Trophoblast cell (in vitro differentiated cells and primary cell): ENCODE results near the gene B4GAT1.
"Not testable (repeated sequence)": the region's sequence is repeated elsewhere in the genome, so short reads cannot be mapped to it uniquely, and the experiment has no call there.

Source experiments
- DNase-seq, 2 donors: peaks; one replicate each; pipeline ENCODE4 v3.0.0-alpha.2; 2016
- H2AFZ ChIP-seq: 2 replicates; pipeline ENCODE4 v1.6.1; 2013; ENCODE audit warnings: low read length, moderate library complexity, mild to moderate bottlenecking; ENCODE audit not compliant: insufficient read depth, poor library complexity
- H2AK5ac ChIP-seq: 2 replicates; pipeline ENCODE4 v1.6.1; 2013; ENCODE audit warnings: mild to moderate bottlenecking, low read length
- H2BK120ac ChIP-seq: 2 replicates; pipeline ENCODE4 v1.6.1; 2013; ENCODE audit warnings: low read length, mild to moderate bottlenecking, moderate library complexity; ENCODE audit not compliant: insufficient read depth, poor library complexity
- H2BK12ac ChIP-seq: 2 replicates; pipeline ENCODE4 v1.6.1; 2013; ENCODE audit warnings: mild to moderate bottlenecking, low read length, moderate library complexity
- H2BK5ac ChIP-seq: 2 replicates; pipeline ENCODE4 v1.6.1; 2013; ENCODE audit warnings: low read length, low read depth, moderate library complexity, mild to moderate bottlenecking; ENCODE audit not compliant: poor library complexity
- H3K14ac ChIP-seq: 2 replicates; pipeline ENCODE4 v1.6.1; 2013; ENCODE audit warnings: mild to moderate bottlenecking, low read length
- H3K18ac ChIP-seq: 2 replicates; pipeline ENCODE4 v1.6.1; 2013; ENCODE audit warnings: mild to moderate bottlenecking, low read length
- H3K23ac ChIP-seq: 2 replicates; pipeline ENCODE4 v1.6.1; 2013; ENCODE audit warnings: low read length
- H3K27ac ChIP-seq: 2 replicates; pipeline ENCODE4 v1.5.1; 2013; ENCODE audit warnings: low read depth, mild to moderate bottlenecking, inconsistent platforms, low read length, moderate library complexity
- H3K27me3 ChIP-seq: 2 replicates; pipeline ENCODE4 v1.6.1; 2013; ENCODE audit warnings: inconsistent platforms, mild to moderate bottlenecking, low read length, moderate library complexity; ENCODE audit not compliant: insufficient read depth
- H3K36me3 ChIP-seq, 2 experiments: 1 replicate in 1 of 2; 2 replicates in 1 of 2; pipeline ENCODE4 v1.6.1; 2013; ENCODE audit warnings: low read length in 2 of 2, mild to moderate bottlenecking in 2 of 2, moderate library complexity in 1 of 2; ENCODE audit not compliant: insufficient read depth in 2 of 2, control insufficient read depth in 1 of 2
- H3K4ac ChIP-seq: 2 replicates; pipeline ENCODE4 v1.6.1; 2013; ENCODE audit warnings: low read depth, mild to moderate bottlenecking, low read length, moderate library complexity
- H3K4me1 ChIP-seq, 2 experiments: 1 replicate in 1 of 2; 2 replicates in 1 of 2; pipeline ENCODE4 v1.6.1; 2013; ENCODE audit warnings: low read length in 2 of 2, mild to moderate bottlenecking in 2 of 2, moderate library complexity in 1 of 2; ENCODE audit not compliant: insufficient read depth in 2 of 2, control insufficient read depth in 1 of 2
- H3K4me2 ChIP-seq: 2 replicates; pipeline ENCODE4 v1.6.1; 2013; ENCODE audit warnings: inconsistent platforms, mild to moderate bottlenecking, low read length, moderate library complexity
- H3K4me3 ChIP-seq: 2 replicates; pipeline ENCODE4 v1.5.1; 2013; ENCODE audit warnings: mild to moderate bottlenecking, low read depth, low read length, inconsistent platforms
- H3K79me1 ChIP-seq: one replicate; pipeline ENCODE4 v1.6.1; 2013; ENCODE audit warnings: low read length
- H3K79me2 ChIP-seq: 2 replicates; pipeline ENCODE4 v1.6.1; 2013; ENCODE audit warnings: low read length, mild to moderate bottlenecking; ENCODE audit not compliant: control insufficient read depth, insufficient read depth, poor library complexity
- H3K9ac ChIP-seq: 2 replicates; pipeline ENCODE4 v1.6.1; 2013; ENCODE audit warnings: mild to moderate bottlenecking, low read length
- H3K9me3 ChIP-seq: 2 replicates; pipeline ENCODE4 v1.6.1; 2013; ENCODE audit warnings: low read depth, mild to moderate bottlenecking, control low read depth, inconsistent platforms, low read length; ENCODE audit not compliant: insufficient read depth
- H4K12ac ChIP-seq: 2 replicates; pipeline ENCODE4 v1.6.1; 2013; ENCODE audit warnings: low read depth, mild to moderate bottlenecking, low read length, moderate library complexity
- H4K8ac ChIP-seq: 2 replicates; pipeline ENCODE4 v1.6.1; 2013; ENCODE audit warnings: low read depth, mild to moderate bottlenecking, low read length, moderate library complexity
- H4K91ac ChIP-seq: one replicate; pipeline ENCODE4 v1.6.1; 2013; ENCODE audit warnings: low read depth, mild to moderate bottlenecking, low read length, moderate library complexity
- WGBS: extraction: QIAGEN DNeasy Blood & Tissue Kit; methylation state at CpG from one replicate; pipeline ENCODE4 v1.1.7; 2013; ENCODE audit warnings: missing lambda C conversion rate; ENCODE audit not compliant: insufficient read length, insufficient coverage; ENCODE audit errors: extremely low coverage; 5-methylcytosine and 5-hydroxymethylcytosine counted together

Gene B4GAT1

GRCh38 chr11:66360406-66361073, 13.1 kb upstream of the B4GAT1 start:
- no peak overlapping the region for H2BK5ac ChIP-seq
- H3K9me3 ChIP-seq = peaks cover 4% of the 10 kb centered on the region

DNA sequence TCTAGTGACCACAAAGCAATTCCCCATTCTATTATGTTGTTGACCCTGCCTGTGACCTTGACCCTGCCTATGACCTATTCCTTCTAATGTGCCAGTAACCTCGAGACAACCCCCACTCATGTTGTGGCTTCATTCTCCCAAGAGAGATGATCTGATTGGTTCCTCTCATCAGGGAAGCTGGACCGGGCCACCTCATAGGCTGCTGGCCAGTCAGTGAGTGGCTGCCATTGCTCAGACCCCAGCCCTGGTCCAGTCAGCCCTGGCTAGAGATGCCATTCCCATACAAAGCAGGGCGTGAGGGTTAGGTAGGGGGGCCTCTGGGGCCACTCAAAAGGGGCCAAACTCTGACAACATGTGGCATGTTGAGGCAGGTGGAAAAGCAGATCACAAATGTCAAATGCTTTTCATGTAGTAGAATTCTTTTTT, 12.2 kb upstream of the B4GAT1 start:
- Histone ChIP-seq H3K27me3 (no peaks in the 10 kb centered on the region), H3K18ac (no peak overlapping the region), H2BK5ac (no peak overlapping the region), H3K9ac (no peak overlapping the region), H2AK5ac (no peak overlapping the region), H3K4me1 (peaks cover 0 to 4% of the 10 kb centered on the region in 2 experiments), H3K14ac (no peak overlapping the region), H4K12ac (no peak overlapping the region), H3K4me2 (no peak overlapping the region), H2AFZ (no peak overlapping the region), H4K8ac (no peak overlapping the region), H3K36me3 (peaks cover 9 to 13% of the 10 kb centered on the region in 2 experiments), H3K4ac (no peak overlapping the region), H2BK120ac (no peak overlapping the region), H3K27ac (no peak overlapping the region), H3K4me3 (no peak overlapping the region), H2BK12ac (no peak overlapping the region), H3K9me3 (peaks cover 4% of the 10 kb centered on the region), H3K23ac (no peak overlapping the region), H3K79me1 (no peaks in the 10 kb centered on the region), H3K79me2 (no peaks in the 10 kb centered on the region), H4K91ac (no peak overlapping the region)
- DNase-seq = no peak
- no CpG with 5 or more reads among the region's 3 CpGs for WGBS

More at GRCh38 chr11:66360406-66361073, 13.1 kb upstream of the B4GAT1 start:
- no peak overlapping the region for H2BK120ac ChIP-seq
- H3K4me2 ChIP-seq = no peak overlapping the region
- H3K79me1 ChIP-seq = no peaks in the 10 kb centered on the region
- no peak overlapping the region for H3K23ac ChIP-seq
- WGBS = no CpG with 5 or more reads among the region's 15 CpGs
- no peak overlapping the region for H3K4ac ChIP-seq
- H3K79me2 ChIP-seq = no peaks in the 10 kb centered on the region
- H3K4me3 ChIP-seq = no peak overlapping the region
- H3K14ac ChIP-seq = no peak overlapping the region
- no peak for DNase-seq
- H3K9ac ChIP-seq = no peak overlapping the region
- H3K18ac ChIP-seq = no peak overlapping the region
- no peak overlapping the region for H2AFZ ChIP-seq
- H3K4me1 ChIP-seq = peaks cover 0 to 4% of the 10 kb centered on the region in 2 experiments
- no peak overlapping the region for H4K91ac ChIP-seq
- peaks cover 9 to 17% of the 10 kb centered on the region in 2 experiments for H3K36me3 ChIP-seq
- H3K27me3 ChIP-seq = no peaks in the 10 kb centered on the region
- no peak overlapping the region for H4K8ac ChIP-seq
- no peak overlapping the region for H2BK12ac ChIP-seq
- H4K12ac ChIP-seq = no peak overlapping the region
- no peak overlapping the region for H3K27ac ChIP-seq
- H2AK5ac ChIP-seq = no peak overlapping the region

- H3K4me1 ChIP-seq, H4K12ac ChIP-seq, H3K18ac ChIP-seq, H3K79me1 ChIP-seq, H4K8ac ChIP-seq, H3K9me3 ChIP-seq, H3K4ac ChIP-seq, H2BK5ac ChIP-seq, H4K91ac ChIP-seq, H2AK5ac ChIP-seq, H3K27me3 ChIP-seq, H2BK12ac ChIP-seq, H3K4me2 ChIP-seq, H3K27ac ChIP-seq, H3K14ac ChIP-seq, H3K9ac ChIP-seq, H2BK120ac ChIP-seq, H3K23ac ChIP-seq, H3K4me3 ChIP-seq, H3K79me2 ChIP-seq, DNase-seq, H2AFZ ChIP-seq, H3K36me3 ChIP-seq: not testable (repeated sequence)
- no CpG with 5 or more reads among the region's 8 CpGs for WGBS
Observed at GRCh38 chr11:66350560-66351235, 3.3 kb upstream of the B4GAT1 start.

- Histone ChIP-seq H4K91ac (no peak overlapping the region), H2BK5ac (no peak overlapping the region), H3K4me1 (peaks cover 9 to 12% of the 10 kb centered on the region in 2 experiments), H3K14ac (no peak overlapping the region), H4K8ac (no peak overlapping the region), H3K27ac (no peak overlapping the region), H3K4me2 (no peak overlapping the region), H2BK120ac (no peak overlapping the region), H3K9me3 (no peaks in the 10 kb centered on the region), H2AFZ (no peak overlapping the region), H3K4ac (no peak overlapping the region), H2BK12ac (no peak overlapping the region), H3K23ac (no peak overlapping the region), H3K79me1 (peaks cover 11% of the 10 kb centered on the region), H3K4me3 (no peak overlapping the region), H3K9ac (no peak overlapping the region), H3K79me2 (peaks cover 10% of the 10 kb centered on the region), H2AK5ac (no peak overlapping the region), H3K36me3 (no peaks in the 10 kb centered on the region), H3K18ac (no peak overlapping the region), H4K12ac (no peak overlapping the region), H3K27me3 (no peaks in the 10 kb centered on the region)
- DNase-seq = no peak
- WGBS = no CpG with 5 or more reads among the region's 2 CpGs
Observed at GRCh38 chr11:66349084-66349386, 1.6 kb upstream of the B4GAT1 start.
